NCI-H82 treated with DMSO at 0.1 percent for 48 hours (cell line): ENCODE data around the gene MEF2C.
"Not testable (repeated sequence)": the region's sequence is repeated elsewhere in the genome, so short reads cannot be mapped to it uniquely, and the experiment has no call there.

Experiments
- DNase-seq: peaks from one replicate; lab custom pipeline; 2025; ENCODE audit not compliant: unreplicated experiment; lab: John Stamatoyannopoulos, UW

Gene MEF2C

GRCh38 chr5:88883059-88883835 is at the start of gene MEF2C:
TSS of gene MEF2C (minus strand) at chr5:88883184. CDS start at chr5:88823788, 59,396 bp downstream.
- peak; percentile 36 for DNase-seq

- no peak for DNase-seq
Measured at GRCh38 chr5:88932541-88932940, 49.6 kb upstream of the MEF2C start.

- DNase-seq: no peak
Measured at GRCh38 chr5:88930335-88930734, 47.4 kb upstream of the MEF2C start.

- no peak for DNase-seq
Measured at GRCh38 chr5:88929385-88929784, 46.4 kb upstream of the MEF2C start.

- DNase-seq: no peak
Measured at GRCh38 chr5:88926774-88927173, 43.8 kb upstream of the MEF2C start.

GRCh38 chr5:88925692-88926490 is 42.9 kb upstream of the MEF2C start:
- no peak for DNase-seq

GRCh38 chr5:88924330-88924657 is 41.3 kb upstream of the MEF2C start:
- no peak for DNase-seq

GRCh38 chr5:88923623-88924329 is 40.8 kb upstream of the MEF2C start:
- DNase-seq: no peak

GRCh38 chr5:88912743-88913142 is 29.8 kb upstream of the MEF2C start:
- not testable (repeated sequence) for DNase-seq

- not testable (repeated sequence) for DNase-seq
Measured at GRCh38 chr5:88911059-88911572, 28.1 kb upstream of the MEF2C start.

GRCh38 chr5:88904478-88904877 is 21.5 kb upstream of the MEF2C start:
- not testable (repeated sequence) for DNase-seq

GRCh38 chr5:88903966-88904365 is 21.0 kb upstream of the MEF2C start:
- DNase-seq: not testable (repeated sequence)

GRCh38 chr5:88901077-88901476 is 18.1 kb upstream of the MEF2C start:
- not testable (repeated sequence) for DNase-seq

GRCh38 chr5:88899096-88899737 is 16.2 kb upstream of the MEF2C start:
- DNase-seq: no peak

- no peak for DNase-seq
Measured at GRCh38 chr5:88897748-88898147, 14.8 kb upstream of the MEF2C start.

GRCh38 chr5:88895681-88896501 is 12.9 kb upstream of the MEF2C start:
- no peak for DNase-seq

- DNase-seq: no peak
Measured at GRCh38 chr5:88892669-88893068, 9.7 kb upstream of the MEF2C start.

- DNase-seq: no peak
Measured at GRCh38 chr5:88890070-88890781, 7.2 kb upstream of the MEF2C start.
